HG02870 (cell line): ENCODE data around the gene FNDC3B.
A peak's percentile ranks its signal among the peaks of the same experiment; 100 is the strongest.

ENCODE experiments used
- ATAC-seq: cut with Tn5 transposase; IDR thresholded peaks from one replicate; pipeline ENCODE4 v1.9.1; 2021; ENCODE audit warnings: mild to moderate bottlenecking, moderate library complexity; ENCODE audit not compliant: unreplicated experiment

Gene FNDC3B

GRCh38 chr3:172132159-172132586, 92.8 kb downstream of the FNDC3B start:
- no peak for ATAC-seq

GRCh38 chr3:172132721-172133311, 93.4 kb downstream of the FNDC3B start:
- no peak for ATAC-seq

GRCh38 chr3:172133838-172134237, 94.5 kb downstream of the FNDC3B start:
- no peak for ATAC-seq

GRCh38 chr3:172134352-172134751, 95.0 kb downstream of the FNDC3B start:
- ATAC-seq = peak; percentile 39

GRCh38 chr3:172135185-172135584, 95.8 kb downstream of the FNDC3B start:
- ATAC-seq = no peak

GRCh38 chr3:172135820-172136219, 96.4 kb downstream of the FNDC3B start:
- ATAC-seq = no peak

- no peak for ATAC-seq
Measured at GRCh38 chr3:172136330-172136729, 97.0 kb downstream of the FNDC3B start.

- no peak for ATAC-seq
Measured at GRCh38 chr3:172137287-172138192, 98.2 kb downstream of the FNDC3B start.

- no peak for ATAC-seq
Measured at GRCh38 chr3:172138193-172138537, 98.8 kb downstream of the FNDC3B start.

GRCh38 chr3:172138792-172139507, 99.6 kb downstream of the FNDC3B start:
- ATAC-seq = peak; percentile 24

- no peak for ATAC-seq
Measured at GRCh38 chr3:172139528-172140276, 100.3 kb downstream of the FNDC3B start.

GRCh38 chr3:172140499-172141391, 101.4 kb downstream of the FNDC3B start:
- ATAC-seq = no peak

- ATAC-seq = peak; percentile 77
Measured at GRCh38 chr3:172142051-172142863, 102.9 kb downstream of the FNDC3B start.

- peak; percentile 10 for ATAC-seq
Measured at GRCh38 chr3:172142864-172143451, 103.6 kb downstream of the FNDC3B start.

GRCh38 chr3:172143739-172144497, 104.5 kb downstream of the FNDC3B start:
- ATAC-seq = no peak

GRCh38 chr3:172144601-172145000, 105.2 kb downstream of the FNDC3B start:
- ATAC-seq = no peak

GRCh38 chr3:172145031-172145686, 105.8 kb downstream of the FNDC3B start:
- ATAC-seq = peak; percentile 38
